Endodermal cell (in vitro differentiated cells): ENCODE measurements around the gene LEKR1. TPM values are rescaled to one million over a fixed set of nuclear protein-coding genes. Genes with fewer than 3 reads are reported as not detected.

Experiments used
- DNase-seq: peaks from one replicate; pipeline ENCODE4 v3.0.0-alpha.2; 2017
- H3K27ac ChIP-seq: 2 replicates; pipeline ENCODE4 v1.5.1; 2013; ENCODE audit warnings: mild to moderate bottlenecking, low read depth, low read length, moderate library complexity
- H3K27me3 ChIP-seq: 2 replicates; pipeline ENCODE4 v1.6.1; 2013; ENCODE audit warnings: mild to moderate bottlenecking, low read length, moderate library complexity; ENCODE audit not compliant: insufficient read depth, control insufficient read depth, poor library complexity, severe bottlenecking
- H3K36me3 ChIP-seq: 2 replicates; pipeline ENCODE4 v1.7.0; 2013; ENCODE audit warnings: mild to moderate bottlenecking, low read length, moderate library complexity; ENCODE audit not compliant: control insufficient read depth, insufficient read depth
- H3K4me1 ChIP-seq: one replicate; pipeline ENCODE4 v1.7.0; 2013; ENCODE audit warnings: low read length; ENCODE audit not compliant: control insufficient read depth, insufficient read depth
- H3K4me3 ChIP-seq: 2 replicates; pipeline ENCODE4 v1.5.1; 2013; ENCODE audit warnings: mild to moderate bottlenecking, low read length, moderate library complexity
- H3K9ac ChIP-seq: 2 replicates; pipeline ENCODE4 v1.6.1; 2013; ENCODE audit warnings: mild to moderate bottlenecking, low read length, moderate library complexity; ENCODE audit not compliant: poor library complexity, severe bottlenecking; ENCODE audit errors: extremely low read depth
- H3K9me3 ChIP-seq: 2 replicates; pipeline ENCODE4 v1.6.1; 2013; ENCODE audit warnings: mild to moderate bottlenecking, low read length, moderate library complexity; ENCODE audit not compliant: control insufficient read depth
- H3K27ac Mint-ChIP-seq: 2 replicates; pipeline ENCODE4 v1.8.0; 2020; ENCODE audit warnings: mixed read lengths
- H3K27me3 Mint-ChIP-seq: 2 replicates; pipeline ENCODE4 v1.8.0; 2021; ENCODE audit warnings: mild to moderate bottlenecking, mixed read lengths; ENCODE audit not compliant: insufficient read depth
- H3K36me3 Mint-ChIP-seq: 2 replicates; pipeline ENCODE4 v1.8.0; 2020; ENCODE audit warnings: low read depth, mixed read lengths
- H3K4me1 Mint-ChIP-seq: 2 replicates; pipeline ENCODE4 v1.8.0; 2020; ENCODE audit warnings: mixed read lengths
- H3K4me3 Mint-ChIP-seq: 2 replicates; pipeline ENCODE4 v1.8.0; 2020; ENCODE audit warnings: mild to moderate bottlenecking, moderate library complexity, mixed read lengths
- H3K9me3 Mint-ChIP-seq: 2 replicates; pipeline ENCODE4 v1.8.0; 2020; ENCODE audit warnings: mild to moderate bottlenecking, mixed read lengths
- CTCF ChIP-seq: fragments of 200-600 bp; sonication (generic); conservative IDR thresholded peaks from 2 replicates; pipeline ENCODE4 v1.5.0; 2021; ENCODE audit warnings: antibody characterized with exemption, mild to moderate bottlenecking
- WGBS, 2 experiments: methylation state at CpG; one replicate each; pipeline versions ENCODE4 v1.1.5 to v1.1.7; 2013; ENCODE audit warnings: missing lambda C conversion rate in 2 of 2, mixed read lengths in 1 of 2; ENCODE audit not compliant: insufficient coverage in 1 of 2, insufficient read length in 1 of 2; 5-methylcytosine and 5-hydroxymethylcytosine counted together
- total RNA-seq, 2 donors: library from RNA; stranded (reverse); fragmentation: NEBNext Ultra II Directional in 1 of 2; extraction: Animal tissue kit (Norgen Biotek cat#: 25700) in 1 of 2; gene quantifications; 2 replicates in 1 of 2; 3 replicates in 1 of 2; pipeline ENCODE4 v1.2.1, GENCODE V29; 2021

Gene LEKR1
- total RNA-seq, 2 donors from 2014 or later, result 1.0 to 1.2 TPM

GRCh38 chr3:157058392-157059071 lies 232.4 kb downstream of the LEKR1 start:
- DNase-seq, result no peak
- Histone ChIP-seq H3K27me3 (no peaks in the 10 kb centered on the region), H3K4me1 (no peaks in the 10 kb centered on the region), H3K36me3 (no peaks in the 10 kb centered on the region), H3K4me3 (no peak overlapping the region), H3K9me3 (peaks cover 7% of the 10 kb centered on the region), H3K27ac (no peak overlapping the region), H3K9ac (no peak overlapping the region)
- Mint-ChIP-seq H3K27ac (no peak overlapping the region), H3K27me3 (peaks cover 3% of the 10 kb centered on the region), H3K36me3 (no peaks in the 10 kb centered on the region), H3K4me1 (peaks cover 19% of the 10 kb centered on the region), H3K4me3 (no peak overlapping the region), H3K9me3 (no peaks in the 10 kb centered on the region)
- WGBS, 2 experiments, result 89 to 100% methylated on average over 1 of the region's 2 CpGs
- TF ChIP-seq CTCF, result no peak

GRCh38 chr3:157059181-157059580 lies 233.0 kb downstream of the LEKR1 start:
- peaks cover 5% of the 10 kb centered on the region for H3K27me3 Mint-ChIP-seq
- H3K9me3 ChIP-seq, result peaks cover 7% of the 10 kb centered on the region
- no peak for TF ChIP-seq CTCF
- H3K27ac Mint-ChIP-seq, result no peak overlapping the region
- 86 to 100% methylated on average over 1 of the region's 1 CpG for WGBS, 2 experiments
- no peak for DNase-seq
- no peaks in the 10 kb centered on the region for H3K27me3 ChIP-seq
- no peaks in the 10 kb centered on the region for H3K4me1 ChIP-seq
- no peak overlapping the region for H3K4me3 ChIP-seq
- no peak overlapping the region for H3K4me3 Mint-ChIP-seq
- no peaks in the 10 kb centered on the region for H3K36me3 Mint-ChIP-seq
- no peak overlapping the region for H3K27ac ChIP-seq
- H3K9me3 Mint-ChIP-seq, result no peaks in the 10 kb centered on the region
- H3K9ac ChIP-seq, result no peak overlapping the region
- H3K4me1 Mint-ChIP-seq, result peaks cover 23% of the 10 kb centered on the region
- H3K36me3 ChIP-seq, result no peaks in the 10 kb centered on the region

GRCh38 chr3:157059661-157060060 lies 233.5 kb downstream of the LEKR1 start:
- no peaks in the 10 kb centered on the region for H3K36me3 ChIP-seq
- H3K27me3 Mint-ChIP-seq, result peaks cover 5% of the 10 kb centered on the region
- H3K27me3 ChIP-seq, result no peaks in the 10 kb centered on the region
- H3K9ac ChIP-seq, result no peak overlapping the region
- no peak overlapping the region for H3K4me3 Mint-ChIP-seq
- no peak overlapping the region for H3K4me3 ChIP-seq
- H3K4me1 ChIP-seq, result no peaks in the 10 kb centered on the region
- DNase-seq, result no peak
- no peak overlapping the region for H3K27ac ChIP-seq
- H3K9me3 ChIP-seq, result peaks cover 7% of the 10 kb centered on the region
- TF ChIP-seq CTCF, result no peak
- no peaks in the 10 kb centered on the region for H3K36me3 Mint-ChIP-seq
- no peak overlapping the region for H3K27ac Mint-ChIP-seq
- H3K9me3 Mint-ChIP-seq, result no peaks in the 10 kb centered on the region
- peaks cover 28% of the 10 kb centered on the region for H3K4me1 Mint-ChIP-seq
